ENCODE results near the gene VSIG10L.

GRCh38 chr19:51320280-51320657 lies 21.7 kb downstream of the VSIG10L start:
- TF ChIP-seq CTCF (IDR thresholded peaks at IDR 0.05; ENCODE audit: insufficient read depth, low read depth, low read length) = no peak
- TF ChIP-seq EZH2 (IDR thresholded peaks at IDR 0.05; ENCODE audit: insufficient read depth, low read length) = no peak

All from astrocyte (in vitro differentiated cells and primary cell).